Muscle layer of duodenum (tissue), 2 donors: ENCODE measurements around the gene PCDH9.

Experiments
- H3K27ac ChIP-seq: one replicate; pipeline ENCODE4 v1.7.0; 2013; ENCODE audit warnings: mild to moderate bottlenecking, low read length
- H3K27me3 ChIP-seq: one replicate; pipeline ENCODE4 v1.7.0; 2013; ENCODE audit warnings: low read depth, mild to moderate bottlenecking, control low read depth, low read length
- H3K36me3 ChIP-seq, 2 donors: one replicate each; pipeline ENCODE4 v1.7.0; 2013; ENCODE audit warnings: low read length in 2 of 2, control low read depth in 1 of 2, mild to moderate bottlenecking in 1 of 2; ENCODE audit not compliant: insufficient read depth in 2 of 2, control insufficient read depth in 1 of 2
- H3K4me1 ChIP-seq, 2 donors: one replicate each; pipeline ENCODE4 v1.7.0; 2013; ENCODE audit warnings: low read length in 2 of 2, mild to moderate bottlenecking in 2 of 2, control low read depth in 1 of 2, moderate library complexity in 1 of 2; ENCODE audit not compliant: insufficient read depth in 2 of 2, control insufficient read depth in 1 of 2
- H3K4me3 ChIP-seq, 2 donors: one replicate each; pipeline ENCODE4 v1.7.0; 2013; ENCODE audit warnings: low read length in 2 of 2, low read depth in 1 of 2, mild to moderate bottlenecking in 1 of 2
- H3K9me3 ChIP-seq, 2 donors: one replicate each; pipeline ENCODE4 v1.7.0; 2013; ENCODE audit warnings: low read length in 2 of 2, control low read depth in 1 of 2, mild to moderate bottlenecking in 1 of 2; ENCODE audit not compliant: control insufficient read depth in 1 of 2
- donor health status: healthy.

PCDH9 gene

GRCh38 chr13:66617786-66618185 is 612.4 kb downstream of the PCDH9 start:
- Histone ChIP-seq H3K4me1 (no peaks in the 10 kb centered on the region), H3K4me3 (no peak overlapping the region), H3K27me3 (no peaks in the 10 kb centered on the region), H3K36me3 (no peaks in the 10 kb centered on the region), H3K9me3 (no peaks in the 10 kb centered on the region), H3K27ac (no peak overlapping the region)

GRCh38 chr13:66612983-66613382 is 617.2 kb downstream of the PCDH9 start:
- Histone ChIP-seq H3K9me3 (no peaks in the 10 kb centered on the region), H3K4me1 (no peaks in the 10 kb centered on the region), H3K27ac (no peak overlapping the region), H3K36me3 (no peaks in the 10 kb centered on the region), H3K4me3 (no peak overlapping the region), H3K27me3 (no peaks in the 10 kb centered on the region)

GRCh38 chr13:66586489-66586888 is 643.6 kb downstream of the PCDH9 start:
- Histone ChIP-seq H3K4me3 (no peak overlapping the region), H3K27me3 (no peaks in the 10 kb centered on the region), H3K4me1 (no peaks in the 10 kb centered on the region), H3K36me3 (no peaks in the 10 kb centered on the region), H3K27ac (no peak overlapping the region), H3K9me3 (no peaks in the 10 kb centered on the region)

GRCh38 chr13:66585669-66586203 is 644.4 kb downstream of the PCDH9 start:
- Histone ChIP-seq H3K27me3 (no peaks in the 10 kb centered on the region), H3K36me3 (no peaks in the 10 kb centered on the region), H3K9me3 (no peaks in the 10 kb centered on the region), H3K4me1 (no peaks in the 10 kb centered on the region), H3K4me3 (no peak overlapping the region), H3K27ac (no peak overlapping the region)

GRCh38 chr13:66581675-66582074 is 648.5 kb downstream of the PCDH9 start:
- H3K27ac ChIP-seq, result no peak overlapping the region
- H3K9me3 ChIP-seq, result no peaks in the 10 kb centered on the region
- H3K4me3 ChIP-seq, result no peak overlapping the region
- no peaks in the 10 kb centered on the region for H3K36me3 ChIP-seq
- H3K4me1 ChIP-seq, result no peaks in the 10 kb centered on the region
- no peaks in the 10 kb centered on the region for H3K27me3 ChIP-seq

GRCh38 chr13:66578305-66578704 is 651.8 kb downstream of the PCDH9 start:
- H3K4me3 ChIP-seq, result no peak overlapping the region
- no peak overlapping the region for H3K27ac ChIP-seq
- no peaks in the 10 kb centered on the region for H3K36me3 ChIP-seq
- no peaks in the 10 kb centered on the region for H3K4me1 ChIP-seq
- no peaks in the 10 kb centered on the region for H3K27me3 ChIP-seq
- no peaks in the 10 kb centered on the region for H3K9me3 ChIP-seq

- Histone ChIP-seq H3K4me1 (no peaks in the 10 kb centered on the region), H3K36me3 (no peaks in the 10 kb centered on the region), H3K27me3 (no peaks in the 10 kb centered on the region), H3K9me3 (no peaks in the 10 kb centered on the region), H3K27ac (no peak overlapping the region), H3K4me3 (no peak overlapping the region)
Measured at GRCh38 chr13:66577358-66577757, 652.8 kb downstream of the PCDH9 start.

GRCh38 chr13:66576381-66576780 is 653.8 kb downstream of the PCDH9 start:
- no peak overlapping the region for H3K4me3 ChIP-seq
- no peaks in the 10 kb centered on the region for H3K9me3 ChIP-seq
- no peak overlapping the region for H3K27ac ChIP-seq
- no peaks in the 10 kb centered on the region for H3K36me3 ChIP-seq
- no peaks in the 10 kb centered on the region for H3K27me3 ChIP-seq
- no peaks in the 10 kb centered on the region for H3K4me1 ChIP-seq

GRCh38 chr13:66574606-66575005 is 655.5 kb downstream of the PCDH9 start:
- no peaks in the 10 kb centered on the region for H3K4me1 ChIP-seq
- no peaks in the 10 kb centered on the region for H3K27me3 ChIP-seq
- H3K9me3 ChIP-seq, result no peaks in the 10 kb centered on the region
- H3K4me3 ChIP-seq, result no peak overlapping the region
- H3K27ac ChIP-seq, result no peak overlapping the region
- no peaks in the 10 kb centered on the region for H3K36me3 ChIP-seq

- no peaks in the 10 kb centered on the region for H3K27me3 ChIP-seq
Measured at GRCh38 chr13:66567899-66568612, 662.1 kb downstream of the PCDH9 start.

GRCh38 chr13:66565279-66565678 is 664.9 kb downstream of the PCDH9 start:
- Histone ChIP-seq H3K36me3 (no peaks in the 10 kb centered on the region), H3K9me3 (no peaks in the 10 kb centered on the region), H3K4me1 (no peaks in the 10 kb centered on the region), H3K27me3 (no peaks in the 10 kb centered on the region), H3K27ac (no peak overlapping the region), H3K4me3 (no peak overlapping the region)

More at GRCh38 chr13:66567899-66568612, 662.1 kb downstream of the PCDH9 start:
- no peak overlapping the region for H3K27ac ChIP-seq
- H3K36me3 ChIP-seq, result no peaks in the 10 kb centered on the region
- no peaks in the 10 kb centered on the region for H3K4me1 ChIP-seq
- no peaks in the 10 kb centered on the region for H3K9me3 ChIP-seq
- H3K4me3 ChIP-seq, result no peak overlapping the region

- no peaks in the 10 kb centered on the region for H3K4me1 ChIP-seq
- no peaks in the 10 kb centered on the region for H3K9me3 ChIP-seq
- H3K27me3 ChIP-seq, result no peaks in the 10 kb centered on the region
- no peak overlapping the region for H3K4me3 ChIP-seq
- no peaks in the 10 kb centered on the region for H3K36me3 ChIP-seq
- H3K27ac ChIP-seq, result no peak overlapping the region
Measured at GRCh38 chr13:66563076-66563475, 667.1 kb downstream of the PCDH9 start.
